ENCODE results near the gene MSX1.

GRCh38 chr4:4838051-4838935 is 21.2 kb upstream of the MSX1 start:
- TF ChIP-seq POLR2A (IDR thresholded peaks at IDR 0.05) (no peak), POLR2AphosphoS5 (IDR thresholded peaks at IDR 0.05; ENCODE audit: insufficient read depth in 1 of 2, low read depth in 1 of 2) (no peak)
